ENCODE results near the gene COASY.

- TF ChIP-seq CTCF (IDR thresholded peaks at IDR 0.05; ENCODE audit: insufficient read depth, low read depth, low read length), result no peak
- TF ChIP-seq EZH2 (IDR thresholded peaks at IDR 0.05; ENCODE audit: insufficient read depth, low read length), result no peak
Measured at GRCh38 chr17:42607769-42608168, 45.8 kb downstream of the COASY start.

Data from astrocyte (in vitro differentiated cells and primary cell).